H9 (cell line): ENCODE measurements around the gene PDHB. TPM values are rescaled to one million over a fixed set of nuclear protein-coding genes. Genes with fewer than 3 reads are reported as not detected.

Experiments used
- DNase-seq: peaks from one replicate; pipeline ENCODE4 v3.0.0-alpha.2; 2017
- H2AFZ ChIP-seq: one replicate; pipeline ENCODE4 v1.6.1; 2013; ENCODE audit warnings: mild to moderate bottlenecking, low read length, control low read depth, moderate library complexity
- H2AK5ac ChIP-seq: 2 replicates; pipeline ENCODE4 v1.6.1; 2013; ENCODE audit warnings: low read length, control low read depth, mixed read lengths; ENCODE audit not compliant: insufficient read length
- H2BK120ac ChIP-seq: one replicate; pipeline ENCODE4 v1.6.1; 2013; ENCODE audit warnings: low read depth, mild to moderate bottlenecking, low read length, control low read depth, inconsistent platforms; ENCODE audit not compliant: poor library complexity, severe bottlenecking
- H2BK12ac ChIP-seq: 2 replicates; pipeline ENCODE4 v1.6.1; 2013; ENCODE audit warnings: low read length, control low read depth, mixed read lengths, low read depth; ENCODE audit not compliant: insufficient read length
- H2BK15ac ChIP-seq: 2 replicates; pipeline ENCODE4 v1.6.1; 2013; ENCODE audit warnings: low read depth, low read length, control low read depth
- H2BK20ac ChIP-seq: one replicate; pipeline ENCODE4 v1.6.1; 2013; ENCODE audit warnings: low read depth, mild to moderate bottlenecking, low read length, control low read depth, inconsistent platforms; ENCODE audit not compliant: poor library complexity, severe bottlenecking
- H2BK5ac ChIP-seq: 2 replicates; pipeline ENCODE4 v1.6.1; 2013; ENCODE audit warnings: low read length, control low read depth, mixed read lengths; ENCODE audit not compliant: insufficient read length
- H3K14ac ChIP-seq: 2 replicates; pipeline ENCODE4 v1.6.1; 2013; ENCODE audit warnings: low read length, control low read depth; ENCODE audit not compliant: insufficient read depth
- H3K18ac ChIP-seq: 2 replicates; pipeline ENCODE4 v1.6.1; 2013; ENCODE audit warnings: low read depth, mild to moderate bottlenecking, mixed read lengths, low read length, control low read depth; ENCODE audit not compliant: insufficient read length
- H3K23ac ChIP-seq: 2 replicates; pipeline ENCODE4 v1.6.1; 2013; ENCODE audit warnings: low read length, control low read depth, mixed read lengths, low read depth; ENCODE audit not compliant: insufficient read length
- H3K23me2 ChIP-seq: 2 replicates; pipeline ENCODE4 v1.6.1; 2013; ENCODE audit warnings: low read depth, mild to moderate bottlenecking, mixed read lengths, low read length, control low read depth; ENCODE audit not compliant: insufficient read length, poor library complexity, severe bottlenecking
- H3K27ac ChIP-seq: 2 replicates; pipeline ENCODE4 v1.5.1; 2013; ENCODE audit warnings: low read length, control low read depth, mixed read lengths, low read depth; ENCODE audit not compliant: insufficient read length
- H3K27me3 ChIP-seq: 2 replicates; pipeline ENCODE4 v1.6.1; 2013; ENCODE audit warnings: low read length, control low read depth, inconsistent platforms; ENCODE audit not compliant: insufficient read depth
- H3K4ac ChIP-seq: 2 replicates; pipeline ENCODE4 v1.6.1; 2013; ENCODE audit warnings: low read depth, mild to moderate bottlenecking, control low read depth, inconsistent platforms, low read length, moderate library complexity
- H3K4me1 ChIP-seq: 2 replicates; pipeline ENCODE4 v1.6.1; 2013; ENCODE audit warnings: low read length, control low read depth, inconsistent platforms; ENCODE audit not compliant: insufficient read depth
- H3K4me2 ChIP-seq: 2 replicates; pipeline ENCODE4 v1.6.1; 2013; ENCODE audit warnings: low read length, control low read depth, mixed read lengths; ENCODE audit not compliant: insufficient read length, insufficient read depth
- H3K56ac ChIP-seq: 2 replicates; pipeline ENCODE4 v1.6.1; 2013; ENCODE audit warnings: low read depth, mild to moderate bottlenecking, mixed read lengths, low read length, control low read depth; ENCODE audit not compliant: insufficient read length
- H3K79me1 ChIP-seq: 2 replicates; pipeline ENCODE4 v1.6.1; 2013; ENCODE audit warnings: low read depth, mild to moderate bottlenecking, moderate library complexity, low read length, control low read depth, inconsistent platforms; ENCODE audit not compliant: insufficient read depth, poor library complexity, severe bottlenecking
- H3K79me2 ChIP-seq: 2 replicates; pipeline ENCODE4 v1.6.1; 2013; ENCODE audit warnings: low read length, control low read depth, inconsistent platforms; ENCODE audit not compliant: insufficient read depth
- H3K9ac ChIP-seq: 2 replicates; pipeline ENCODE4 v1.6.1; 2013; ENCODE audit warnings: low read length, control low read depth, mixed read lengths; ENCODE audit not compliant: insufficient read length; ENCODE audit errors: extremely low read depth
- H3K9me3 ChIP-seq: one replicate; pipeline ENCODE4 v1.6.1; 2013; ENCODE audit warnings: low read depth, low read length, inconsistent platforms; ENCODE audit not compliant: control insufficient read depth
- H3T11ph ChIP-seq: one replicate; pipeline ENCODE4 v1.6.1; 2013; ENCODE audit warnings: mild to moderate bottlenecking, low read length, control low read depth, inconsistent platforms
- H4K20me1 ChIP-seq: one replicate; pipeline ENCODE4 v1.6.1; 2013; ENCODE audit not compliant: control insufficient read depth, insufficient read length, insufficient read depth
- H4K5ac ChIP-seq: 2 replicates; pipeline ENCODE4 v1.6.1; 2013; ENCODE audit warnings: low read depth, mild to moderate bottlenecking, mixed read lengths, low read length, control low read depth; ENCODE audit not compliant: insufficient read length
- H4K8ac ChIP-seq: replicated peaks from 2 replicates; pipeline ENCODE4 v1.6.1; 2013; ENCODE audit warnings: low read length, control low read depth, mixed read lengths, low read depth; ENCODE audit not compliant: insufficient read length
- H4K91ac ChIP-seq: 2 replicates; pipeline ENCODE4 v1.6.1; 2013; ENCODE audit warnings: low read depth, mild to moderate bottlenecking, moderate library complexity, mixed read lengths, low read length, control low read depth; ENCODE audit not compliant: insufficient read length
- H3K27ac Mint-ChIP-seq, 3 experiments: 2 replicates in 2 of 3; 3 replicates in 1 of 3; pipeline ENCODE4 v1.8.0; 2020 to 2021; ENCODE audit warnings: mixed read lengths in 3 of 3, mild to moderate bottlenecking in 1 of 3, moderate library complexity in 1 of 3
- H3K27me3 Mint-ChIP-seq: 2 replicates; pipeline ENCODE4 v1.8.0; 2021; ENCODE audit warnings: low read depth, mild to moderate bottlenecking, moderate library complexity, mixed read lengths
- H3K36me3 Mint-ChIP-seq, 3 experiments: 2 replicates in 2 of 3; 3 replicates in 1 of 3; pipeline ENCODE4 v1.8.0; 2020 to 2021; ENCODE audit warnings: low read depth in 3 of 3, mixed read lengths in 3 of 3; ENCODE audit not compliant: insufficient read depth in 1 of 3
- H3K4me1 Mint-ChIP-seq, 2 experiments: 2 replicates each; pipeline ENCODE4 v1.8.0; 2020; ENCODE audit warnings: mixed read lengths in 2 of 2
- H3K4me3 Mint-ChIP-seq, 2 experiments: 2 replicates in 1 of 2; 3 replicates in 1 of 2; pipeline ENCODE4 v1.8.0; 2020 to 2021; ENCODE audit warnings: mild to moderate bottlenecking in 2 of 2, mixed read lengths in 2 of 2, moderate library complexity in 1 of 2
- H3K9me3 Mint-ChIP-seq, 2 experiments: 2 replicates in 1 of 2; 3 replicates in 1 of 2; pipeline ENCODE4 v1.8.0; 2020; ENCODE audit warnings: mild to moderate bottlenecking in 2 of 2, mixed read lengths in 2 of 2, moderate library complexity in 1 of 2
- CTCF ChIP-seq: fragments of 200-600 bp; sonication (generic); conservative IDR thresholded peaks from 3 replicates; pipeline ENCODE4 v1.8.0; 2021; ENCODE audit warnings: antibody characterized with exemption, mild to moderate bottlenecking
- WGBS: extraction: QIAGEN DNeasy Blood & Tissue Kit; methylation state at CpG from one replicate; pipeline ENCODE4 v1.1.7; 2013; ENCODE audit warnings: missing lambda C conversion rate, low lambda C conversion rate, mixed read lengths; ENCODE audit not compliant: insufficient read length; ENCODE audit errors: extremely low coverage; 5-methylcytosine and 5-hydroxymethylcytosine counted together
- total RNA-seq: library from RNA; stranded (reverse); gene quantifications from 2 replicates; pipeline ENCODE4 v1.2.1, GENCODE V29; 2021

PDHB gene
- total RNA-seq, 1 experiment from 2014 or later = 132 TPM

GRCh38 chr3:58383904-58384303 is 49.7 kb downstream of the PDHB start:
- no peak overlapping the region for H2BK120ac ChIP-seq
- Mint-ChIP-seq H3K27ac (no peak overlapping the region), H3K4me1 (peaks cover 27% of the 10 kb centered on the region in 2 experiments), H3K27me3 (no peaks in the 10 kb centered on the region; the same call in 1 of the 2 replicates), H3K9me3 (no peaks in the 10 kb centered on the region), H3K36me3 (no peaks in the 10 kb centered on the region; a peak in 1 of 7 replicates), H3K4me3 (no peak overlapping the region)
- H4K8ac ChIP-seq = no peak overlapping the region
- no peaks in the 10 kb centered on the region for H4K20me1 ChIP-seq
- no peak overlapping the region for H2AFZ ChIP-seq
- no peaks in the 10 kb centered on the region for H3K27me3 ChIP-seq
- H2BK5ac ChIP-seq = no peak overlapping the region
- no peak for DNase-seq
- no peak overlapping the region for H3K18ac ChIP-seq
- no peak overlapping the region for H3K56ac ChIP-seq
- H2BK12ac ChIP-seq = no peak overlapping the region
- H3K4ac ChIP-seq = no peak overlapping the region
- H3K14ac ChIP-seq = no peak overlapping the region
- no peak overlapping the region for H3K9ac ChIP-seq
- peaks cover 4% of the 10 kb centered on the region; the same call in 1 of the 2 replicates for H3K4me1 ChIP-seq
- no peaks in the 10 kb centered on the region for H3K23me2 ChIP-seq
- no peak overlapping the region for H4K5ac ChIP-seq
- no peak overlapping the region for H3T11ph ChIP-seq
- no CpG with 5 or more reads among the region's 4 CpGs for WGBS
- H3K23ac ChIP-seq = no peak overlapping the region
- TF ChIP-seq CTCF = no peak
- no peaks in the 10 kb centered on the region for H3K79me1 ChIP-seq
- H4K91ac ChIP-seq = no peak overlapping the region
- H3K27ac ChIP-seq = no peak overlapping the region
- H3K4me2 ChIP-seq = no peak overlapping the region
- no peak overlapping the region for H2AK5ac ChIP-seq
- no peaks in the 10 kb centered on the region for H3K79me2 ChIP-seq
- H3K9me3 ChIP-seq = no peaks in the 10 kb centered on the region
- no peak overlapping the region for H2BK15ac ChIP-seq
- H2BK20ac ChIP-seq = no peak overlapping the region
